Stimulated activated CD8-positive, alpha-beta memory T cell treated with anti-CD3 and anti-CD28 coated beads, Interleukin-4, amount 100 ng/mL, for 1 hour (primary cell): ENCODE data around the gene PCDHGA9.
"Not testable (repeated sequence)": the region's sequence is repeated elsewhere in the genome, so short reads cannot be mapped to it uniquely, and the experiment has no call there.

Experiments
- DNase-seq, 2 donors: peaks; one replicate each; pipeline ENCODE4 v3.0.0-alpha.2; 2020; ENCODE audit warnings: low read depth in 2 of 2, low spot score in 1 of 2

Gene PCDHGA9

DNA sequence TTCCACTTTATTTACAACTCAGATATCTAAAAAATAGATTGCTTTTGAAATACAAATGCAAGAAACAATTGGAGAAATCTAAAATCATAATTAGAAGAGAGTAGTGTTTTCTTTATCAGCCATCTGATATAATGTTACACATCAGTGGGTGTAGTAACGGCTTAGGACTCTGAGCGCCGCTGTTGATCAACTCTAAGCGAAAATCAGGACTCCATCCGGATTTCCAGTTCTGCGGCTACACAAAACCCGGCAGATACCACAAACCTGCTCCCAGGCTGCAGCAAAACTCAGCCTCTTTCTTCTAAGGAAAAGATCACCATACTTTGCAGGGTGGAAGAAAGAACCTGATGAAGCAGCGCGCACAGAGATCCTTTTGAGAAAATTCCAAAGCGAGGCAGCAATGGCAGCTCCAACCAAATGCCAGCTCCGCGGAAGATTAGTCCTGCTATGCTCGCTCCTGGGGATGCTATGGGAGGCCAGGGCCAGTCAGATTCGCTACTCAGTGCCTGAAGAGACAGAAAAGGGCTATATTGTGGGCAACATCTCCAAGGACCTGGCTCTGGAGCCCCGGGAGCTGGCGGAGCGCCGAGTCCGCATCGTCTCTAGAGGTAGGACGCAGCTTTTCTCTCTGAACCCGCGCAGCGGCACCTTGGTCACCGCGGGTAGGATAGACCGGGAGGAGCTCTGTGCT lies at the start of gene PCDHGA9:
TSS of gene PCDHGA9 (plus strand) at position 226 of the 691 bp plus-strand sequence. CDS start at position 401, 175 bp downstream.
- no peak for DNase-seq

DNA sequence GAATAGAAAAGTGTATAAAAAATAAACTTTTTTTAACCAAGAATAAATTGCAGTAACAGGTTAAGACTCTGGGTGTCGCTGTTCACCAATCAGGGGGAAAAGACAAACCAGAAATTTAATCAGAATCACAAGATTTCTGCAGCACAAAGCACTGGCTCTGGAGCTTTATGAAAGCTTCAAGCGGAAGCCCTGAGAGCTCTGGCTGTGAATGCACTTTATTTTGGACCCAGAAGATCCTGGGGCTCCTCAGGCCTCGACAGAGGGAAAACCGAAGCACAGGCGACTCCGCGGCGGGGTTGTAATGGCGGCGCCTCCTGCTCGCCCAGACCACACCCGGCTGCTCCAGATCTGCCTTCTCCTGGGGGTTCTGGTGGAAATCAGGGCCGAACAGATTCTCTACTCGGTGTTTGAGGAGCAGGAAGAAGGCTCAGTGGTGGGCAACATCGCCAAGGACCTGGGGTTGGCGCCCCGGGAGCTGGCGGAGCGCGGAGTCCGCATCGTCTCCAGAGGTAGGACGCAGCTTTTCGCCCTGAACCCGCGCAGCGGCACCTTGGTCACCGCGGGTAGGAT lies 47.6 kb upstream of the PCDHGA9 start, which contains the start of gene PCDHGA4:
TSS of gene PCDHGA4 (plus strand) at position 122 of the 570 bp plus-strand sequence. CDS start at position 209, 87 bp downstream.
- DNase-seq, result no peak

DNA sequence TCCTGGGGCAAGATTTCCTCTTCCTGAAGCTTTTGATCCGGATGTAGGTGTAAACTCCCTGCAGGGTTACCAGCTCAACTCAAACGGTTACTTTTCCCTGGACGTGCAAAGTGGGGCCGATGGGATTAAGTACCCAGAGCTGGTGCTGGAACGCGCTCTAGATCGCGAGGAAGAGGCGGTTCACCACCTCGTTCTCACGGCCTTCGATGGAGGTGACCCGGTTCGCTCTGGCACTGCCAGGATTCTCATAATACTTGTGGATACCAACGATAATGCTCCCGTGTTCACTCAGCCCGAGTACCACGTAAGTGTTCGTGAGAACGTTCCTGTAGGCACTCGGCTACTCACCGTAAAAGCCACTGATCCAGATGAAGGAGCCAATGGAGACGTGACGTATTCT lies 46.9 kb upstream of the PCDHGA9 start:
- no peak for DNase-seq

DNA sequence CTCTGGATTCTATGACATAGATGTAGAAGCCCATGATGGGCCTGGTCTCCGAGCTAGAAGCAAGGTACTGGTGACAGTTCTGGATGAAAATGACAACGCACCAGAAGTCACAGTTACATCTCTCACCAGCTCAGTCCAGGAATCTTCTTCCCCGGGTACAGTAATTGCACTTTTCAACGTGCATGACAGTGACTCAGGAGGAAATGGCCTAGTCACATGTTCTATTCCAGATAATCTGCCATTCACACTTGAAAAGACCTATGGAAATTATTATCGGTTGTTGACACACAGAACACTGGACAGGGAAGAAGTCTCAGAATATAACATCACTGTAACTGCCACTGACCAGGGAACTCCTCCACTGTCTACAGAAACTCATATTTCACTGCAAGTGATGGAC lies 46.4 kb upstream of the PCDHGA9 start:
- DNase-seq, result no peak

DNA sequence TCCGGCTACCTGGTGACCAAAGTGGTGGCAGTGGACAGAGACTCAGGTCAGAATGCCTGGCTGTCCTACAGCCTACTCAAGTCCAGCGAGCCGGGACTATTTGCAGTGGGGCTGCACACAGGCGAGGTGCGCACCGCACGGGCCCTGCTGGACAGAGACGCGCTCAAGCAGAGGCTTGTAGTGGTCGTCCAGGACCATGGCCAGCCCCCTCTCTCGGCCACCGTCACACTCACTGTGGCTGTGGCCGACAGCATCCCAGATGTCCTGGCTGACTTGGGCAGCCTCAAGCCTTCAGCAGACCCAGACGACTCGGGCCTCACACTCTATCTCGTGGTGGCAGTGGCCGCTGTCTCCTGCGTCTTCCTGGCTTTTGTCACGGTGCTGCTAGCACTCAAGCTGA lies 45.6 kb upstream of the PCDHGA9 start:
- no peak for DNase-seq

DNA sequence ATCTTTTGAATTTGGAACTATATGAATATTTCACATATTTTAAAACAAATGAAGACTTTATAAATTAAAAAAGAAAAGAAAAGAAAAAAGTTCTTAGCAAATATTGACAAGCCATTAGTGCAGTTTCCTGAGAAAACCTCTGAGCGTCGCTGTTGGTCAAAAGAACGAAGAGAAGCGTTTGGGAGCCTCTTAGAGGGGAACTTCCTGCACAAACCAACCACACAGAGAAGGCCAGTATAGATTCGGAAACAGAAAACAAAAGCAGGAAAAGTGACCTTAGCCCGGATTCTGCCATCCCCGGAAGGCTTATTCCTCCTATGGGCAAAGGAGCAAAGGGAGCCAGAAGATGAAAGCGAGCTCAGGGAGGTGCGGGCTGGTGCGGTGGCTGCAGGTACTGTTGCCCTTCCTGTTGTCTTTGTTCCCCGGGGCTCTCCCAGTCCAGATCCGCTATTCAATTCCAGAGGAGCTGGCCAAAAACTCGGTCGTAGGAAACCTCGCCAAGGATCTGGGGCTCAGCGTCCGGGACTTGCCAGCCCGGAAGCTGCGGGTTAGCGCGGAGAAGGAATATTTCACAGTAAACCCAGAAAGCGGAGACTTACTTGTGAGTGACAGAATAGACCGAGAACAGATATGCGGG lies 42.7 kb upstream of the PCDHGA9 start, which contains the start of gene PCDHGB2:
TSS of gene PCDHGB2 (plus strand) at position 205 of the 637 bp plus-strand sequence. CDS start at position 347, 142 bp downstream.
- no peak for DNase-seq

DNA sequence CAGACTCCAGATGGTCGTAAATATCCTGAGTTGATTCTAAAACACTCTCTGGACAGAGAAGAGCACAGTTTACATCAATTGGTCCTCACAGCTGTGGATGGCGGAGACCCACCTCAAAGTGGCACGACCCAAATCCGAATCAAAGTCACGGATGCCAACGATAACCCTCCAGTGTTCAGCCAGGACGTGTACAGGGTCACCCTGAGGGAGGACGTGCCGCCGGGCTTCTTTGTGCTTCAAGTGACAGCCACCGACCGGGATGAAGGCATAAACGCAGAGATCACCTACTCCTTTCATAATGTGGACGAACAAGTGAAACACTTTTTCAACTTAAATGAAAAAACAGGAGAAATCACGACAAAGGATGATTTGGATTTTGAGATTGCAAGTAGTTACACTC lies 41.9 kb upstream of the PCDHGA9 start:
- no peak for DNase-seq

DNA sequence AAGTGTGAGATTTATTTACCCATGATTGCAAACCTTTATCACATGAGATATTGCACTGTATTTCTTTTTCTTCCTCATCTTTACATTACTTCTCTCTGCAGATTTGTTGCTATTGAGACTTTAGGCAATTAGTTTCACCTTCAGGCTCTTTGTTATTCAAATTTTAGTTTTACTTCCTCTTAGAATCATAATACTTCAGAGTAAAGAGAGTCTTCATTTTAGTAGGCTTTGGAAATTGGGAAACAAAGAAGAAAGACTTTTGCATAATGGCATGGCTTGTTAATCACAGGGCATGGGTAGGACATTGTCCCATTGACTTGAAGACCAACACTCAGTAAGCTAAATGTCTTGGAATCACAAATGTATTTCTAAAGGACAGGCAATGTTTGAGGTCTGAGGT lies 39.9 kb upstream of the PCDHGA9 start:
- DNase-seq, result no peak

DNA sequence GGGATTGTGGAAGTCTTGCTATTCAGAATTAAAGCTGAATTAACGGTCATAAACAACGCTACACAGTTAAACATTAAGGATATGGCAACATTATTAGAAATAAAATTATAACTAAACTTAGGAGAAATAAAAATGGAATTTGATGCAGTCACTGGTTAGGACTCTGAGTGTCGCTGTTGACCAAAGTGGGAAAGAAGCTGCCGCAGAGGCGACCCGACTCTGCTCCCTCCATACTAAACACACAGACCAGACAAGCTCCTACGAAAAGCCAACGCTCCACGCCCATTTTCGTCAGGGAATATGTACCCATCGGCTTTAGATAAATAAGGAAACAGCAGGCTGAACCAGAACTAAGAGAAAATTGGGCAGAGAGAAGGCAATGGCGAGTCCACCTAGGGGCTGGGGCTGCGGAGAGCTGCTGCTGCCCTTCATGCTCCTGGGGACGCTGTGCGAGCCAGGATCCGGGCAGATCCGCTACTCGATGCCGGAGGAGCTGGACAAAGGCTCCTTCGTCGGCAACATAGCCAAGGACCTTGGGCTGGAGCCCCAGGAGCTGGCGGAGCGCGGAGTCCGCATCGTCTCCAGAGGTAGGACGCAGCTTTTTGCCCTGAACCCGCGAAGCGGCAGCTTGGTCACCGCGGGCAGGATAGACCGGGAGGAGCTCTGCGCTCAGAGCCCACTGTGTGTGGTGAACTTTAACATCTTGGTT lies 38.5 kb upstream of the PCDHGA9 start, which contains the start of gene PCDHGA5:
TSS of gene PCDHGA5 (plus strand) at position 211 of the 709 bp plus-strand sequence. CDS start at position 380, 169 bp downstream.
- no peak for DNase-seq

DNA sequence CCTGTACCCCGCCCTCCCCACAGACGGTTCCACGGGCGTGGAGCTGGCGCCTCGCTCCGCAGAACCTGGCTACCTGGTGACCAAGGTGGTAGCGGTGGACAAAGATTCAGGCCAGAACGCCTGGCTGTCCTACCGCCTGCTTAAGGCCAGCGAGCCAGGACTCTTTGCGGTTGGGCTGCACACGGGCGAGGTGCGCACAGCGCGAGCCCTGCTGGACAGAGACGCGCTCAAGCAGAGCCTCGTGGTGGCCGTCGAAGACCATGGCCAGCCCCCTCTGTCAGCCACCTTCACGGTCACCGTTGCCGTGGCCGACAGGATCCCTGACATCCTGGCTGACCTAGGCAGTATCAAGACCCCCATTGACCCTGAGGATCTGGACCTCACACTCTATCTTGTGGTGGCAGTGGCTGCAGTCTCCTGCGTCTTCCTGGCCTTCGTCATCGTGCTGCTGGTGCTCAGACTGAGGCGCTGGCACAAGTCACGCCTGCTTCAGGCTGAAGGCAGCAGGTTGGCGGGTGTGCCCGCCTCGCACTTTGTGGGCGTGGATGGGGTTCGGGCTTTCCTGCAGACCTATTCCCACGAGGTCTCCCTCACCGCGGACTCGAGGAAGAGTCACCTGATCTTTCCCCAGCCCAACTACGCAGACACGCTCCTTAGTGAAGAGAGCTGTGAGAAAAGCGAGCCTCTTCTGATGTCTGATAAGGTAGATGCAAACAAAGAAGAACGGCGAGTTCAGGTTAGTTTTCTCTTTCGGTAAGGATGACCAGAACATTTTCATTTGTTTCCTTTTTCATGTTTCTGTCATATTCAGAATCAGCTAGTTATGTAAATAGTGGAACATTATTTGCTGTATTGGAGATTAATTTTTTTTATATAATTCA lies 36.3 kb upstream of the PCDHGA9 start:
- DNase-seq, result no peak

DNA sequence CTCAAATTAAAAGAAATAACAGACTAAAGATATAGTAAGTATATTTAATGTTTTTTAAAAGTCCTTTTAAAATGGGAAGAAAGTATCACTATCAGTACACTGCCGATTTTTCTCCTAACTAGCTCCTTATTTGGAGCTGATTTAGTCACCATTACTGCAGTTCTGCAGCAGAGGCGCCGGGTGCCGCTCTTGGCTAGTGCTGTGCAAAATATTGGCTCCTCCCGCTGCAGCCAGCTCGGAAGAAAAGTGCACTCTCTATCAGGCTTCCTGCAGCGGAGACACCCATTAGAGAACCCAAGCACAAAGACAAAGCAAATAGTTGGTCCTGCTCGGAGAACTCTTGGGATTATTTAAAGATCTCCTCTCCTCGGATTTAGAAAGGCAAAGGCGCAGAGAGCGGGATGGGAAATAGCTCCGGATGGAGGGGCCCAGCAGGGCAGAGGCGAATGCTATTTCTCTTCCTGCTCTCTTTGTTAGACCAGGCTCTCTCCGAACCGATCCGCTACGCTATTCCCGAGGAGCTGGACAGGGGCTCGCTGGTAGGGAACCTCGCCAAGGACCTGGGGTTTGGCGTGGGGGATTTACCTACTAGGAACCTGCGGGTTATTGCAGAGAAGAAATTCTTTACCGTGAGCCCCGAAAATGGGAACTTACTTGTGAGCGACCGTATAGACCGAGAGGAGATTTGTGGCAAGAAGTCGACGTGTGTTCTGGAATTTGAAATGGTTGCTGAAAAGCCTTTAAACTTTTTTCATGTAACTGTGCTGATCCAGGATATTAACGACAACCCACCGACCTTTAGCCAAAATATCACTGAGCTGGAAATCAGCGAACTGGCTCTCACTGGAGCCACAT lies 32.4 kb upstream of the PCDHGA9 start, which contains the start of gene PCDHGB3:
TSS of gene PCDHGB3 (plus strand) at position 249 of the 855 bp plus-strand sequence. CDS start at position 402, 153 bp downstream.
- DNase-seq, result no peak

DNA sequence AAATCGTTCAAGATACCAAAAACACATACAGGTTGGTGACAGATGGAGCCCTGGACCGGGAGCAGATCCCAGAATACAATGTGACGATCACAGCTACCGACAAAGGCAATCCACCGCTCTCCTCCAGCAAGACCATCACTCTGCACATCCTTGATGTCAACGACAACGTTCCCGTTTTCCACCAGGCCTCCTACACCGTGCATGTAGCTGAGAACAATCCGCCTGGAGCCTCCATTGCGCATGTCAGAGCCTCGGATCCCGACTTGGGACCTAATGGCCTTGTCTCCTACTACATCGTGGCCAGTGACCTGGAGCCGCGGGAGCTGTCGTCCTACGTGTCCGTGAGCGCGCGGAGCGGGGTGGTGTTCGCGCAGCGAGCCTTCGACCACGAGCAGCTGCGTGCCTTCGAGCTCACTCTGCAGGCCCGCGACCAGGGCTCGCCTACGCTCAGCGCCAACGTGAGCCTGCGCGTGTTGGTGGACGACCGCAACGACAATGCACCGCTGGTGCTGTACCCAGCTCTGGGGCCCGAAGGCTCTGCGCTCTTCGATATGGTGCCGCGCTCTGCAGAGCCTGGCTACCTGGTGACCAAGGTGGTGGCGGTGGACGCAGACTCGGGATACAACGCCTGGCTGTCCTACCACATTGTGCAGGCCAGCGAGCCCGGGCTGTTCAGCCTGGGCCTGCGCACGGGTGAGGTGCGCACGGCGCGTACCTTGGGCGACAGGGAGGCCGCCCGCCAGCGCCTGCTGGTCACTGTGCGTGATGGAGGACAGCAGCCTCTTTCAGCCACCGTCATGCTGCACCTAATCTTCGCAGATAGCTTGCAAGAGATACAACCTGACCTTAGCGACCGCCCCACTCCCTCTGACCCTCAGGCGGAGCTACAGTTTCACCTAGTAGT lies 30.8 kb upstream of the PCDHGA9 start:
- DNase-seq, result no peak

DNA sequence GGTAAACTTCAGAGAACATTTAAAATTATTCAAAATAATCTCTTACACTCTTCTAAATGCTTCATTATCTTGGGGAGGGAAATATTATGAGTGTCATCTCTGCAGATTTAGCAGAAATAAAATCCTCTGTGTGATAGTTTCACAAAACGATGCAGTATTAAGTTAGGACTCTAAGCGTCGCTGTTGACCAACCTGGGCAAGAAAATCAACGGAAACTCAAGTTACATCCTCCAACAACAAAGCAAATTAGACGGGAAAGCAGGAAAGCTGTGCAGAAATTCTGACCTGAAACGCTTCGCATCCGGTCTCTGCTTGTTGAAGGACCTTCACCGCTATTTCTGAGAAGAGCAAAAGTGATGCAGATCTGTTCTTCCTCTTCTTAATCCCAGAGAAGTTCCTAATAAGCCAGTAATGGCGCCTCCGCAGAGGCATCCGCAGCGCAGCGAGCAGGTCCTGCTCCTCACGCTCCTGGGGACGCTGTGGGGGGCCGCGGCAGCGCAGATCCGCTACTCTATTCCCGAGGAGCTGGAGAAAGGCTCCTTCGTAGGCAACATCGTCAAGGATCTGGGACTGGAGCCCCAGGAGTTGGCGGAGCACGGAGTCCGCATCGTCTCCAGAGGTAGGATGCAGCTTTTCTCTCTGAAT lies 28.8 kb upstream of the PCDHGA9 start, which contains the start of gene PCDHGA6:
TSS of gene PCDHGA6 (plus strand) at position 219 of the 645 bp plus-strand sequence. CDS start at position 412, 193 bp downstream.
- DNase-seq, result no peak

DNA sequence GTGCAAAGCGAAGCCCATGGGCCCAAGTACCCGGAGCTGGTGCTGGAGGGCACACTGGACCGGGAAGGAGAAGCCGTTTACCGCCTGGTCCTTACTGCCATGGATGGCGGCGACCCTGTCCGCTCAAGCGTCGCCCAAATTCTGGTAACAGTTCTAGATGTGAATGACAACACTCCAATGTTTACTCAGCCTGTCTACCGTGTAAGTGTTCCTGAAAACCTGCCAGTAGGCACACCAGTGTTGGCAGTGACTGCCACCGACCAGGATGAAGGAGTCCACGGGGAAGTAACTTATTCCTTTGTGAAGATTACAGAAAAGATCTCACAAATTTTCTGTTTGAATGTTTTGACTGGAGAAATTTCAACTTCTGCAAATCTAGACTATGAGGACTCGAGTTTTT lies 28.0 kb upstream of the PCDHGA9 start:
- DNase-seq, result no peak

DNA sequence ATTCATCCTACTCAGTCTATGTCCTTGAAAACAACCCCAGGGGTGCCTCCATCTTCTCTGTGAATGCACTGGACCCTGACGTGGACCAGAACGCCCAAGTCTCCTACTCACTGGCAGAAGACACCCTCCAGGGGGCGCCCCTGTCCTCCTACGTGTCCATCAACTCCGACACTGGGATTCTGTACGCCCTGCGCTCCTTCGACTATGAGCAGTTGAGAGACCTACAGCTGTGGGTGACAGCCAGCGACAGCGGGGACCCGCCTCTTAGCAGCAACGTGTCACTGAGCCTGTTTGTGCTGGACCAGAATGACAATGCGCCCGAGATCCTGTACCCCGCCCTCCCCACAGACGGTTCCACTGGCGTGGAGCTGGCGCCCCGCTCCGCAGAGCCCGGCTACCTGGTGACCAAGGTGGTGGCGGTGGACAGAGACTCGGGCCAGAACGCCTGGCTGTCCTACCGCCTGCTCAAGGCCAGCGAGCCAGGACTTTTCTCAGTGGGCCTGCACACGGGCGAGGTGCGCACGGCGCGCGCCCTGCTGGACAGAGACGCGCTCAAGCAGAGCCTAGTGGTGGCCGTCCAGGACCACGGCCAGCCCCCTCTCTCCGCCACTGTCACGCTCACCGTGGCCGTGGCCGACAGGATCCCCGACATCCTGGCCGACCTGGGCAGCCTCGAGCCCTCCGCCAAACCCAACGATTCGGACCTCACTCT lies 27.0 kb upstream of the PCDHGA9 start:
- not testable (repeated sequence) for DNase-seq

DNA sequence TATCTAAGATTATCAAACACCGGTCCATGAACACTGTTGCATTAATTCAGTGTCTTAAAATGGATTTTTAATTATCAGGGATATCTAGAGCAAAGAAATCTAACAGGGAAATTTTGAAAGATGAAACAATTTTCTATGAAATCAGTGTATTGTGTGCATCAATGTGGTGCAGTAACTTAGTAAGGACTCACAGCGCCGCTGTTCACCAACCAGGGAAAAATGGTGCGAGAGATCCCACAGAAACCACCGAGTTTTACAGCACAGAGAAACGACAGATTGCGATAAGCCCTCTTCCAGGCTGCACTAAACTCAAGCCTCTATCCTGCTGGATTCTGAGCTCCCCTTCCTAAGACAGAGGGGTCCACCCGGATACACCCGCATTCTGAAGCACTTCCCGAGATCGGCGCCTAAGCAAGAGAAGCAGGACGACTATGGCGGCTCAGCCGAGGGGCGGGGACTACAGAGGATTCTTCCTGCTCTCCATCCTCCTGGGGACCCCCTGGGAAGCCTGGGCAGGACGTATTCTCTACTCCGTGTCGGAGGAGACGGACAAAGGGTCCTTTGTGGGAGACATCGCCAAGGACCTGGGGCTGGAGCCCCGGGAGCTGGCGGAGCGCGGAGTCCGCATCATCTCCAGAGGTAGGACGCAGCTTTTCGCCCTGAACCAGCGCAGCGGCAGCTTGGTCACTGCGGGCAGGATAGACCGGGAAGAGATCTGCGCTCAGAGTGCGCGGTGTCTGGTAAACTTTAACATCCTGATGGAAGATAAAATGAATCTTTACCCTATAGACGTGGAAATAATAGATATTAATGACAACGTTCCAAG lies 19.9 kb upstream of the PCDHGA9 start, which contains the start of gene PCDHGA7:
TSS of gene PCDHGA7 (plus strand) at position 274 of the 826 bp plus-strand sequence. CDS start at position 432, 158 bp downstream.
- no peak for DNase-seq
